Duodenal mucosa (tissue), 2 donors: Measurements from ENCODE around the gene FJX1.

Source experiments
- H3K27ac ChIP-seq: one replicate; pipeline ENCODE4 v1.7.0; 2013; ENCODE audit warnings: low read depth, low read length
- H3K27me3 ChIP-seq, 2 donors: one replicate each; pipeline ENCODE4 v1.7.0; 2013; ENCODE audit warnings: low read length in 2 of 2, control low read depth in 1 of 2; ENCODE audit not compliant: insufficient read depth in 2 of 2, control insufficient read depth in 1 of 2
- H3K36me3 ChIP-seq, 2 donors: one replicate each; pipeline ENCODE4 v1.7.0; 2013; ENCODE audit warnings: low read length in 2 of 2, control low read depth in 1 of 2; ENCODE audit not compliant: insufficient read depth in 2 of 2, control insufficient read depth in 1 of 2
- H3K4me1 ChIP-seq, 2 donors: one replicate each; pipeline ENCODE4 v1.7.0; 2013; ENCODE audit warnings: low read length in 2 of 2, control low read depth in 1 of 2; ENCODE audit not compliant: insufficient read depth in 2 of 2, control insufficient read depth in 1 of 2
- H3K4me3 ChIP-seq, 2 donors: one replicate each; pipeline ENCODE4 v1.7.0; 2013; ENCODE audit warnings: low read length in 2 of 2, low read depth in 1 of 2
- H3K9ac ChIP-seq, 2 donors: one replicate each; pipeline ENCODE4 v1.7.0; 2013; ENCODE audit warnings: low read length in 2 of 2, low read depth in 1 of 2
- H3K9me3 ChIP-seq, 2 donors: one replicate each; pipeline ENCODE4 v1.7.0; 2013; ENCODE audit warnings: low read length in 2 of 2, control low read depth in 1 of 2; ENCODE audit not compliant: control insufficient read depth in 1 of 2

FJX1 gene

GRCh38 chr11:35629511-35629910 is 11.3 kb downstream of the FJX1 start:
- no peak overlapping the region for H3K4me3 ChIP-seq
- no peak overlapping the region for H3K9ac ChIP-seq
- peaks cover 17 to 30% of the 10 kb centered on the region in 2 donors for H3K27me3 ChIP-seq
- H3K9me3 ChIP-seq, result no peaks in the 10 kb centered on the region
- H3K36me3 ChIP-seq, result no peaks in the 10 kb centered on the region
- no peaks in the 10 kb centered on the region for H3K4me1 ChIP-seq
- H3K27ac ChIP-seq, result no peak overlapping the region

- Histone ChIP-seq H3K4me1 (no peaks in the 10 kb centered on the region), H3K36me3 (no peaks in the 10 kb centered on the region), H3K27ac (no peak overlapping the region), H3K9ac (no peak overlapping the region), H3K4me3 (no peak overlapping the region), H3K9me3 (no peaks in the 10 kb centered on the region), H3K27me3 (peaks cover 17 to 30% of the 10 kb centered on the region in 2 donors)
These were observed 11.7 kb downstream of the FJX1 start for GRCh38 chr11:35629914-35630313.

GRCh38 chr11:35631891-35632290 is 13.6 kb downstream of the FJX1 start:
- Histone ChIP-seq H3K27me3 (peaks cover 17 to 22% of the 10 kb centered on the region in 2 donors), H3K9me3 (no peaks in the 10 kb centered on the region), H3K27ac (no peak overlapping the region), H3K4me3 (no peak overlapping the region), H3K9ac (no peak overlapping the region), H3K4me1 (no peaks in the 10 kb centered on the region), H3K36me3 (no peaks in the 10 kb centered on the region)

GRCh38 chr11:35632301-35632700 is 14.0 kb downstream of the FJX1 start:
- no peaks in the 10 kb centered on the region for H3K9me3 ChIP-seq
- H3K4me1 ChIP-seq, result no peaks in the 10 kb centered on the region
- no peak overlapping the region for H3K27ac ChIP-seq
- no peaks in the 10 kb centered on the region for H3K36me3 ChIP-seq
- H3K9ac ChIP-seq, result no peak overlapping the region
- no peak overlapping the region for H3K4me3 ChIP-seq
- peaks cover 15 to 22% of the 10 kb centered on the region in 2 donors for H3K27me3 ChIP-seq

- Histone ChIP-seq H3K4me1 (no peaks in the 10 kb centered on the region), H3K27me3 (peaks cover 15 to 22% of the 10 kb centered on the region in 2 donors), H3K4me3 (no peak overlapping the region), H3K9ac (no peak overlapping the region), H3K9me3 (no peaks in the 10 kb centered on the region), H3K27ac (no peak overlapping the region), H3K36me3 (no peaks in the 10 kb centered on the region)
These were observed 15.7 kb downstream of the FJX1 start for GRCh38 chr11:35633827-35634423.

- H3K9ac ChIP-seq, result no peak overlapping the region
- H3K27ac ChIP-seq, result no peak overlapping the region
- H3K9me3 ChIP-seq, result no peaks in the 10 kb centered on the region
- H3K36me3 ChIP-seq, result no peaks in the 10 kb centered on the region
- peaks cover 8 to 14% of the 10 kb centered on the region in 2 donors for H3K27me3 ChIP-seq
- no peaks in the 10 kb centered on the region for H3K4me1 ChIP-seq
- no peak overlapping the region for H3K4me3 ChIP-seq
These were observed 17.7 kb downstream of the FJX1 start for GRCh38 chr11:35635933-35636332.

GRCh38 chr11:35639591-35640179 is 21.4 kb downstream of the FJX1 start:
- H3K4me1 ChIP-seq, result no peaks in the 10 kb centered on the region
- peaks cover 0 to 11% of the 10 kb centered on the region in 2 donors for H3K27me3 ChIP-seq
- H3K27ac ChIP-seq, result no peak overlapping the region
- H3K4me3 ChIP-seq, result no peak overlapping the region
- H3K36me3 ChIP-seq, result no peaks in the 10 kb centered on the region
- no peak overlapping the region for H3K9ac ChIP-seq
- H3K9me3 ChIP-seq, result no peaks in the 10 kb centered on the region

GRCh38 chr11:35641171-35641897 is 23.1 kb downstream of the FJX1 start:
- Histone ChIP-seq H3K4me3 (no peak overlapping the region), H3K36me3 (no peaks in the 10 kb centered on the region), H3K27ac (no peak overlapping the region), H3K9me3 (no peaks in the 10 kb centered on the region), H3K4me1 (no peaks in the 10 kb centered on the region), H3K27me3 (peaks cover 0 to 11% of the 10 kb centered on the region in 2 donors), H3K9ac (no peak overlapping the region)

GRCh38 chr11:35641964-35642363 is 23.7 kb downstream of the FJX1 start:
- Histone ChIP-seq H3K9ac (no peak overlapping the region), H3K4me1 (no peaks in the 10 kb centered on the region), H3K36me3 (no peaks in the 10 kb centered on the region), H3K27ac (no peak overlapping the region), H3K27me3 (peaks cover 0 to 6% of the 10 kb centered on the region in 2 donors), H3K4me3 (no peak overlapping the region), H3K9me3 (no peaks in the 10 kb centered on the region)

- Histone ChIP-seq H3K4me3 (no peak overlapping the region), H3K27ac (no peak overlapping the region), H3K9ac (no peak overlapping the region), H3K36me3 (no peaks in the 10 kb centered on the region), H3K4me1 (no peaks in the 10 kb centered on the region), H3K27me3 (peaks cover 0 to 3% of the 10 kb centered on the region in 2 donors), H3K9me3 (no peaks in the 10 kb centered on the region)
These were observed 29.3 kb downstream of the FJX1 start for GRCh38 chr11:35647421-35648093.
